C4-2B (cell line): ENCODE measurements around the gene SAMM50.

Experiments used
- H3K27ac ChIP-seq: fragments of 450-650 bp; 2 replicates; pipeline ENCODE4 v1.5.1; 2017
- ZFX ChIP-seq: fragments of 450-650 bp; IDR thresholded peaks from 2 replicates; pipeline ENCODE4 v1.6.1; 2017
- TF ChIP-seq, protein P1 (sequence below): fragments of 450-650 bp; conservative IDR thresholded peaks from 2 replicates; pipeline ENCODE4 v1.5.1; 2017; ENCODE audit warnings: mild to moderate bottlenecking

The SAMM50 gene

DNA sequence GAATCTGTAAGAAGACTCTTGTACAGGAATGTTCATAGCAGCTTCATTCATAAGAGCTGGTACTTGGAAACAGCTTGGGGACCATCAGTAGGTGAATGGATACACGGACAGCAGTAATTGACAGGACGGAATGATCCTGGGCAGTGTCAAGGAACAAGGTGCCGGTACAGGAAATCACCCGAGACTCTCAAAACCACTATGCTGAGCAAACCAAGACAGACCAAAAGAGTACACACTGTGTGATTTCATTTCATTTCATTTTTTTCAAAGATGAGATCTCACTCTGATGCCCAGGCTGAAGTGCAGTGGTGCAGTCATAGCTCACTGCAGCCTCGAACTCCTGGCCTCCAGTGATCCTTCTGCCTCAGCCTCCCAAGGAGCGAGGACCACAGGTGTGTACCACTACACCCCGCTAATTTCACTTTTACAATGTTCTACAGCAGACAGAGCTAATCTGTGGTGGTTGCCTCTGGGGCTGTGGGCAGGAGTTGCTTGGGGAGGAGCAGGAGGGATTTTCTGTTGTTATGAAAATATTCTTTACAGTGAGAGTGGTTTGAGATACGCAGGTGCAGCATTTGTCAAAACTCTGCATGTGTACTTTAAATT, 84.4 kb downstream of the SAMM50 start:
- TF ChIP-seq ZFX = no peak

DNA sequence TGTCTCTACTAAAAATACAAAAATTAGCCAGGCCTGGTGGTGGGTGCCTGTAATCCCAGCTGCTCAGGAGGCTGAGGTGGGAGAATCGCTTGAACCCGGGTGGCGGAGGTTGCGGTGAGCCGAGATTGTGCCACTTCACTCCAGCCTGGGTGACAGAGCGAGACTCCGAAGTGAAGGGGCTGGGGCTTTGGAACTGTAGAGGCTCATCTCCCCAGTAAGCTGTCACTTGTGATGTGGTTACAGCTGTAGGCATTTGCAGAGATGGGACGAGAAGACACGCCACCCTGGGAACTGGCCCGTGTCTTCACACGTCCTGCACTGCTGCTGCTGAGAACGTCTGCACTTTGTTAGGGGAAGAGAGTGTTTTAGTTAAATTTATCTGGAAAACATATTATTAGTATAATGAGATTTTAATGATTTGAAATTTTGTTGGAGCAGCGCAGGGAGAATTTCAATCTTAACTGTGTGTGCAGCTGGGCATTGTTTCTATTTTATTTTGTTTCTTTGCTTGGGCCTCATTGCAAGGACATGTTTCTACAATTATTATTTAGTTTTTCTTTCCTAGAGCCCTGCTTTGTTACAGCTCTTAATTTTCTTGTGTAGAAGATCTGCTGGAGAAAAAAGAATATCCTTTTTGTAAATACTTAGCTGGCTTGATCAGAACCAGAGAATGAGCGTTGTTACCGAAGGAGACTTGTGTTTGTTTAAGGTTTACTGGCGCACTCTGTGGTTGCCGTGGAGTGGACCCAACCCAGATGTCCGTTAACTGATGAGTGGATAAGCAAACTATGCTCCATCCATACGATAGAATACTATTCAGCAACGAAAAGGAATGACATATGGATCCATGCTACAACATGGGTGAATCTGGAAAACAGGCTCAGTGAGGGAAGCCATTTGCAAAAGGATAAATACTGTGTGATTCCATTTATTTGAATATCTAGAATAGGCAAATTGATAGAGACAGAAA, 87.3 kb downstream of the SAMM50 start:
- TF ChIP-seq, protein P1, sequence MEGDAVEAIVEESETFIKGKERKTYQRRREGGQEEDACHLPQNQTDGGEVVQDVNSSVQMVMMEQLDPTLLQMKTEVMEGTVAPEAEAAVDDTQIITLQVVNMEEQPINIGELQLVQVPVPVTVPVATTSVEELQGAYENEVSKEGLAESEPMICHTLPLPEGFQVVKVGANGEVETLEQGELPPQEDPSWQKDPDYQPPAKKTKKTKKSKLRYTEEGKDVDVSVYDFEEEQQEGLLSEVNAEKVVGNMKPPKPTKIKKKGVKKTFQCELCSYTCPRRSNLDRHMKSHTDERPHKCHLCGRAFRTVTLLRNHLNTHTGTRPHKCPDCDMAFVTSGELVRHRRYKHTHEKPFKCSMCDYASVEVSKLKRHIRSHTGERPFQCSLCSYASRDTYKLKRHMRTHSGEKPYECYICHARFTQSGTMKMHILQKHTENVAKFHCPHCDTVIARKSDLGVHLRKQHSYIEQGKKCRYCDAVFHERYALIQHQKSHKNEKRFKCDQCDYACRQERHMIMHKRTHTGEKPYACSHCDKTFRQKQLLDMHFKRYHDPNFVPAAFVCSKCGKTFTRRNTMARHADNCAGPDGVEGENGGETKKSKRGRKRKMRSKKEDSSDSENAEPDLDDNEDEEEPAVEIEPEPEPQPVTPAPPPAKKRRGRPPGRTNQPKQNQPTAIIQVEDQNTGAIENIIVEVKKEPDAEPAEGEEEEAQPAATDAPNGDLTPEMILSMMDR = no peak
- no peak for TF ChIP-seq ZFX
- H3K27ac ChIP-seq = no peak overlapping the region

More for the DNA sequence above, 84.4 kb downstream of the SAMM50 start:
- H3K27ac ChIP-seq = no peak overlapping the region

DNA sequence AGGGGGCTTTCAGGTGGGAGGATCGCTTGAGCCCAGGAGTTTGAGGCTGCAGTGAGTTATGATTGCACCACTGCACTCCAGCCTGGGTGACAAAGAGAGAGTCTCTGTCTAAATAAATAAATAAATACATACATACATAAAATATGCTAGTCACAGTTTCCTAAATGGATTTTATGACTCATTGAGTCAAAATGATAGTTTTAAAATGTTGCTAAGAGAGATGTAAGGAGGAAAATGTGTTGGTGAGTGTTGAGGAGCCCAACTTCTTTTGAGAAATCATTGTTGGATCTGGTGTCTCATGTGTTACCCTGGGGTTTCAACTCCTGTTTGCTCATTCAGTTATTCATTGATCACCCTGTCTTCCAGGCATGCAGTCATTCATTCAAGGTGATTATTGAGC, 89.9 kb downstream of the SAMM50 start:
- TF ChIP-seq ZFX = no peak
- TF ChIP-seq, protein P1 = no peak
- H3K27ac ChIP-seq = no peak overlapping the region
